Measurements from ENCODE around the gene KIRREL3.

Gene KIRREL3

DNA sequence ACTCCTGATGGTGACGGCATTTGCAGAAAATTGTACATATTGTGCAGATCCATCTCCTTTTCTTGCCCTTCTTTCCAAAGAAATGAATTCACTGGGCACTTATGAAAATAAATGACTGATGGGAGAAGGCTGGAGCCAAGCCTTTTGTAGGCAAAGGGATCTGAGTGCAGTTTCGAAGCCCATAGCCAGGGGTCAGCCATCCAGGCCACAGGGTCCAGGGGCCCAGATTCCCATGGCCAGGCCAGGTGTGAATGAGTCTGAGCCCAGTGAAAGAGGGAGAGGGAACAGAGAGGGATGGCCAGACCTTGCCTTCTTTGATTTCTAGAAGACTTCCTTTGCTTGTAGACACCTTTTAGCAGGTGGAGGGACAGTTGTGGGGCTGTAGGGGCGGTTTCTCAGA is 209.1 kb downstream of the KIRREL3 start:
- no peaks in the 10 kb centered on the region for H3K79me1 ChIP-seq (ENCODE audit: low read depth, low read length)
- H3K4me1 ChIP-seq (ENCODE audit: control insufficient read depth in 2 of 2, insufficient read depth in 1 of 2, low read depth in 1 of 2, low read length in 2 of 2) = peaks cover 0 to 7% of the 10 kb centered on the region in 2 donors
- H2AFZ ChIP-seq (ENCODE audit: low read length) = no peak overlapping the region
- no peak for DNase-seq (ENCODE audit: low spot score)
- no peak overlapping the region for H3K9ac ChIP-seq (ENCODE audit: low read depth, low read length, poor library complexity)
- no peak overlapping the region for H3K4me3 ChIP-seq (ENCODE audit: low read length in 2 of 2)
- H2AK5ac ChIP-seq (ENCODE audit: low read depth, low read length) = no peak overlapping the region
- H3K14ac ChIP-seq (ENCODE audit: low read length) = no peak overlapping the region
- no peak overlapping the region for H3K4me2 ChIP-seq (ENCODE audit: insufficient read depth, low read length, poor library complexity, severe bottlenecking)
- WGBS, 2 donors (ENCODE audit: extremely low coverage in 2 of 2, insufficient read length in 2 of 2, insufficient replicate concordance in 1 of 2) = no CpG with 5 or more reads among the region's 3 CpGs
- H3K9me3 ChIP-seq (replicated peaks in 1 of 2; ENCODE audit: control insufficient read depth in 2 of 2, insufficient read depth in 1 of 2, low read depth in 1 of 2, low read length in 2 of 2) = no peaks in the 10 kb centered on the region
- no peak overlapping the region for H4K8ac ChIP-seq (ENCODE audit: low read depth, low read length)
- H3K27me3 ChIP-seq (ENCODE audit: control insufficient read depth in 3 of 3, insufficient read depth in 3 of 3, low read depth in 1 of 3, low read length in 3 of 3) = no peaks in the 10 kb centered on the region
- no peak overlapping the region for H3K27ac ChIP-seq (replicated peaks; ENCODE audit: low read length)
- no peaks in the 10 kb centered on the region for H3K36me3 ChIP-seq (replicated peaks in 1 of 2; ENCODE audit: control insufficient read depth in 2 of 2, insufficient read depth in 2 of 2, low read length in 2 of 2)
- no peak overlapping the region for H3K23ac ChIP-seq (ENCODE audit: low read depth, low read length, poor library complexity)
- no peak overlapping the region for H3K18ac ChIP-seq (ENCODE audit: low read length)
- no peak overlapping the region for H2BK12ac ChIP-seq (ENCODE audit: low read length)
- no peak overlapping the region for H4K91ac ChIP-seq (ENCODE audit: low read depth, low read length, poor library complexity)
- H2BK15ac ChIP-seq (ENCODE audit: low read length) = no peak overlapping the region
- H2BK120ac ChIP-seq (ENCODE audit: low read depth, low read length) = no peak overlapping the region
- no peak overlapping the region for H3K4ac ChIP-seq (ENCODE audit: low read length)
- H2BK5ac ChIP-seq (ENCODE audit: low read length) = no peak overlapping the region

DNA sequence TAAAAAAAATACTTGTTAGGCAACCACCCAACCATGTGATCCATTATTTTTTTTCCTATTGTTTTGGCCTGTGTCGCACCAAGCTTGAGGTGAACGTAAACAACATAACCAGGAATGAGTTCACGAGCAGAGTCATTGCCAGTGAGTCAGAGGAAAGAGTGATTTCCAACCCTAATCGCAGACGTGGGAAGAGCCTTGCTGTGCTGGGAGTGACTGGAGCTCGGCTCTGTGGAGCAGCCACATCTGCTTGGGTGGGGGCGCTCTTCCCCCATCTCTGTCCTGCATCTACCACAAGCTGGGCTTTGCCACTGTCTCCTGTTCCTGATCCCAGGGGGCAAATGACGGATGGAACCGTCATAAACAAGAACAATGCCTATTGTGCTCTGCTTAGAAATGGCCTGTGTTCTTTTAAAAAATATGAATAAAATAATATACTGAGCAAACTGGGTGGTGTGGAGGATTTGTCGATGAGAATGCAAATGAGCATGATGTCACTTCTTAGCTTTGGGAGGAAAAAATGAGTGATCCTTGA is 210.0 kb downstream of the KIRREL3 start:
- no peak for DNase-seq (ENCODE audit: low spot score)
- WGBS, 2 donors (ENCODE audit: extremely low coverage in 2 of 2, insufficient read length in 2 of 2, insufficient replicate concordance in 1 of 2) = no CpG with 5 or more reads among the region's 10 CpGs
- H3K27me3 ChIP-seq (ENCODE audit: control insufficient read depth in 3 of 3, insufficient read depth in 3 of 3, low read depth in 1 of 3, low read length in 3 of 3) = no peaks in the 10 kb centered on the region
- no peak overlapping the region for H3K4ac ChIP-seq (ENCODE audit: low read length)
- H3K4me1 ChIP-seq (ENCODE audit: control insufficient read depth in 2 of 2, insufficient read depth in 1 of 2, low read depth in 1 of 2, low read length in 2 of 2) = peaks cover 0 to 7% of the 10 kb centered on the region in 2 donors
- H3K4me2 ChIP-seq (ENCODE audit: insufficient read depth, low read length, poor library complexity, severe bottlenecking) = no peak overlapping the region
- no peak overlapping the region for H2BK120ac ChIP-seq (ENCODE audit: low read depth, low read length)
- no peak overlapping the region for H2BK5ac ChIP-seq (ENCODE audit: low read length)
- no peak overlapping the region for H2BK15ac ChIP-seq (ENCODE audit: low read length)
- no peak overlapping the region for H3K14ac ChIP-seq (ENCODE audit: low read length)
- no peaks in the 10 kb centered on the region for H3K36me3 ChIP-seq (replicated peaks in 1 of 2; ENCODE audit: control insufficient read depth in 2 of 2, insufficient read depth in 2 of 2, low read length in 2 of 2)
- H3K4me3 ChIP-seq (ENCODE audit: low read length in 2 of 2) = no peak overlapping the region
- H3K18ac ChIP-seq (ENCODE audit: low read length) = no peak overlapping the region
- no peaks in the 10 kb centered on the region for H3K9me3 ChIP-seq (replicated peaks in 1 of 2; ENCODE audit: control insufficient read depth in 2 of 2, insufficient read depth in 1 of 2, low read depth in 1 of 2, low read length in 2 of 2)
- H2BK12ac ChIP-seq (ENCODE audit: low read length) = no peak overlapping the region
- H4K91ac ChIP-seq (ENCODE audit: low read depth, low read length, poor library complexity) = no peak overlapping the region
- H3K27ac ChIP-seq (replicated peaks; ENCODE audit: low read length) = no peak overlapping the region
- no peak overlapping the region for H3K9ac ChIP-seq (ENCODE audit: low read depth, low read length, poor library complexity)
- H3K23ac ChIP-seq (ENCODE audit: low read depth, low read length, poor library complexity) = no peak overlapping the region
- H4K8ac ChIP-seq (ENCODE audit: low read depth, low read length) = no peak overlapping the region
- no peaks in the 10 kb centered on the region for H3K79me1 ChIP-seq (ENCODE audit: low read depth, low read length)
- no peak overlapping the region for H2AK5ac ChIP-seq (ENCODE audit: low read depth, low read length)
- H2AFZ ChIP-seq (ENCODE audit: low read length) = no peak overlapping the region

DNA sequence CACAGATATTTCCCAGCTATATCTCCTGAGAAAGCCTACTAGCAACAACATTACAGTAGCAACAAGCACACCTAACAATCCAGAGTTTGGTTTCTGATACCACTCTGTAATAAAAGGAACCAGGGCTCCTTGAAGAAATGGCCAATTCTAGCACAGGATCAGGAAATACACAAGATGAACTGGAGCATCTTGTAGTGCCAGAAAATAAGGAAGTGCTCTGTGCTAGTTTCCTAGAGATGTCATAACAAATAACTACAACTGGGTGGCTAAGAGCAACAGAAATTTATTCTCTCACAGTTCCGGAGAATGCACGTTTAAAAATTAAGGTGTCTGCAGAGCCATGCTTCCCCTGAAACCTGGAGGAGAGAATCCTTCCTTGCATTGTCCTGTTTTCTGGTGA is 217.8 kb downstream of the KIRREL3 start:
- H3K4ac ChIP-seq (ENCODE audit: low read length) = no peak overlapping the region
- H3K4me1 ChIP-seq (ENCODE audit: control insufficient read depth in 2 of 2, insufficient read depth in 1 of 2, low read depth in 1 of 2, low read length in 2 of 2) = peaks cover 0 to 4% of the 10 kb centered on the region in 2 donors
- H3K23ac ChIP-seq (ENCODE audit: low read depth, low read length, poor library complexity) = no peak overlapping the region
- H3K79me1 ChIP-seq (ENCODE audit: low read depth, low read length) = no peaks in the 10 kb centered on the region
- no peaks in the 10 kb centered on the region for H3K36me3 ChIP-seq (replicated peaks in 1 of 2; ENCODE audit: control insufficient read depth in 2 of 2, insufficient read depth in 2 of 2, low read length in 2 of 2)
- no CpG with 5 or more reads among the region's 2 CpGs for WGBS, 2 donors (ENCODE audit: extremely low coverage in 2 of 2, insufficient read length in 2 of 2, insufficient replicate concordance in 1 of 2)
- H2AFZ ChIP-seq (ENCODE audit: low read length) = no peak overlapping the region
- no peak overlapping the region for H2BK12ac ChIP-seq (ENCODE audit: low read length)
- no peak overlapping the region for H2BK5ac ChIP-seq (ENCODE audit: low read length)
- DNase-seq (ENCODE audit: low spot score) = no peak
- no peaks in the 10 kb centered on the region for H3K9me3 ChIP-seq (replicated peaks in 1 of 2; ENCODE audit: control insufficient read depth in 2 of 2, insufficient read depth in 1 of 2, low read depth in 1 of 2, low read length in 2 of 2)
- no peak overlapping the region for H3K9ac ChIP-seq (ENCODE audit: low read depth, low read length, poor library complexity)
- no peak overlapping the region for H3K4me3 ChIP-seq (ENCODE audit: low read length in 2 of 2)
- H4K8ac ChIP-seq (ENCODE audit: low read depth, low read length) = no peak overlapping the region
- H4K91ac ChIP-seq (ENCODE audit: low read depth, low read length, poor library complexity) = no peak overlapping the region
- H3K27me3 ChIP-seq (ENCODE audit: control insufficient read depth in 3 of 3, insufficient read depth in 3 of 3, low read depth in 1 of 3, low read length in 3 of 3) = peaks cover 0 to 4% (median 0%) of the 10 kb centered on the region in 3 experiments
- no peak overlapping the region for H2BK120ac ChIP-seq (ENCODE audit: low read depth, low read length)
- no peak overlapping the region for H2AK5ac ChIP-seq (ENCODE audit: low read depth, low read length)
- no peak overlapping the region for H3K18ac ChIP-seq (ENCODE audit: low read length)
- no peak overlapping the region for H3K27ac ChIP-seq (replicated peaks; ENCODE audit: low read length)
- H3K4me2 ChIP-seq (ENCODE audit: insufficient read depth, low read length, poor library complexity, severe bottlenecking) = no peak overlapping the region
- no peak overlapping the region for H3K14ac ChIP-seq (ENCODE audit: low read length)
- H2BK15ac ChIP-seq (ENCODE audit: low read length) = no peak overlapping the region

DNA sequence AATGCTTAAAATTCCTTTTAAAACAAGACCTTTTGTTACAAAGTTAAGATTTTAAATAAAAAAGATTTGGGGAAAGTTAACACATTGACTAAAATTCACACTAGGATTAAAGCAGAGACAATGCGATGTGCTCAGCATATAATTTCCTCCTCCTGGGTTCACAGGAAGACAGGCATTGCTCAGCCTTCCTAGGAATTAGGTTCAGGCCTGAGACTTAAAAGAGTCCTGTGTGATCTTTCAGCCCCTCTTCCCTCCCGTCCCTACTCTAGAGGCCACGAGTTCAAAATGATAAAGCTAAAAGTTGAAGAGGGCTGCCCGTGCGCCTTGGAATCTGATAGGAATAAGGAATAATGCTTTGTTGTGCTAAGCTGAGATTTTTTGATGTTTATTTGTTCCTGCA is 218.6 kb downstream of the KIRREL3 start:
- peaks cover 0 to 3% of the 10 kb centered on the region in 2 donors for H3K4me1 ChIP-seq (ENCODE audit: control insufficient read depth in 2 of 2, insufficient read depth in 1 of 2, low read depth in 1 of 2, low read length in 2 of 2)
- H2AK5ac ChIP-seq (ENCODE audit: low read depth, low read length) = no peak overlapping the region
- H2BK5ac ChIP-seq (ENCODE audit: low read length) = no peak overlapping the region
- H3K4me3 ChIP-seq (ENCODE audit: low read length in 2 of 2) = no peak overlapping the region
- H3K27me3 ChIP-seq (ENCODE audit: control insufficient read depth in 3 of 3, insufficient read depth in 3 of 3, low read depth in 1 of 3, low read length in 3 of 3) = peaks cover 0 to 4% (median 0%) of the 10 kb centered on the region in 3 experiments
- no peak overlapping the region for H3K4me2 ChIP-seq (ENCODE audit: insufficient read depth, low read length, poor library complexity, severe bottlenecking)
- H3K4ac ChIP-seq (ENCODE audit: low read length) = no peak overlapping the region
- H3K9me3 ChIP-seq (replicated peaks in 1 of 2; ENCODE audit: control insufficient read depth in 2 of 2, insufficient read depth in 1 of 2, low read depth in 1 of 2, low read length in 2 of 2) = no peaks in the 10 kb centered on the region
- no peak overlapping the region for H2BK15ac ChIP-seq (ENCODE audit: low read length)
- H3K9ac ChIP-seq (ENCODE audit: low read depth, low read length, poor library complexity) = no peak overlapping the region
- H4K8ac ChIP-seq (ENCODE audit: low read depth, low read length) = no peak overlapping the region
- H3K18ac ChIP-seq (ENCODE audit: low read length) = no peak overlapping the region
- no peak for DNase-seq (ENCODE audit: low spot score)
- no peak overlapping the region for H2BK120ac ChIP-seq (ENCODE audit: low read depth, low read length)
- H3K27ac ChIP-seq (replicated peaks; ENCODE audit: low read length) = no peak overlapping the region
- no peak overlapping the region for H2AFZ ChIP-seq (ENCODE audit: low read length)
- no peak overlapping the region for H2BK12ac ChIP-seq (ENCODE audit: low read length)
- no peak overlapping the region for H3K23ac ChIP-seq (ENCODE audit: low read depth, low read length, poor library complexity)
- no peak overlapping the region for H4K91ac ChIP-seq (ENCODE audit: low read depth, low read length, poor library complexity)
- no peaks in the 10 kb centered on the region for H3K36me3 ChIP-seq (replicated peaks in 1 of 2; ENCODE audit: control insufficient read depth in 2 of 2, insufficient read depth in 2 of 2, low read length in 2 of 2)
- no CpG with 5 or more reads among the region's 5 CpGs for WGBS, 2 donors (ENCODE audit: extremely low coverage in 2 of 2, insufficient read length in 2 of 2, insufficient replicate concordance in 1 of 2)
- no peaks in the 10 kb centered on the region for H3K79me1 ChIP-seq (ENCODE audit: low read depth, low read length)
- no peak overlapping the region for H3K14ac ChIP-seq (ENCODE audit: low read length)

Measured in neuronal stem cell (in vitro differentiated cells).